A549 (cell line): Measurements from ENCODE around the gene NDUFC2. TPM values are rescaled to one million over a fixed set of nuclear protein-coding genes. Genes with fewer than 3 reads are reported as not detected.
"Not testable (repeated sequence)": the region's sequence is repeated elsewhere in the genome, so short reads cannot be mapped to it uniquely, and the experiment has no call there.

Source experiments
- ATAC-seq, 2 experiments: fragments of 200-7000 bp in 1 of 2; fragments of >200 bp in 1 of 2; cut with Nextera tagmentation in 1 of 2; cut with Tn5 transposase in 1 of 2; 3 replicates each; pipeline versions ENCODE4 v1.8.0 to v1.9.1; 2018 to 2020; ENCODE audit warnings: mild to moderate bottlenecking in 1 of 2, moderate library complexity in 1 of 2
- CTCF ChIA-PET: fragments of 300-600 bp; sonication (Branson Sonifier 250); formaldehyde crosslinking; extraction: SDS; loops from one replicate; lab custom pipeline; 2021; ENCODE audit warnings: antibody characterized with exemption, inconsistent platforms; lab: Yijun Ruan, JAX
- POLR2A ChIA-PET: fragments of 350-600 bp; formaldehyde crosslinking; extraction: SDS; loops from one replicate; lab custom pipeline; 2021; ENCODE audit warnings: antibody characterized with exemption, inconsistent platforms; lab: Yijun Ruan, JAX
- DNase-seq, 2 experiments: peaks; one replicate each; pipeline versions ENCODE4 v3.0.0 to v3.0.0-alpha.2; 2011 to 2016; ENCODE audit warnings: low read depth in 1 of 2, low spot score in 1 of 2
- FAIRE-seq: peaks from 2 replicates; lab custom pipeline; 2011; peaks lifted over from hg19 to GRCh38; lab: Jason Lieb, UNC
- H3K27ac ChIP-seq, 2 experiments: fragments of >200 bp; sonication (Bioruptor Twin); formaldehyde crosslinking; 3 replicates each; pipeline ENCODE4 v1.5.1; 2016 to 2017
- H3K4me1 ChIP-seq: fragments of >200 bp; sonication (Bioruptor Twin); formaldehyde crosslinking; 3 replicates; pipeline ENCODE4 v1.6.1; 2016
- H3K4me2 ChIP-seq: fragments of >200 bp; sonication (Bioruptor Twin); formaldehyde crosslinking; 3 replicates; pipeline ENCODE4 v1.6.1; 2016
- H3K4me3 ChIP-seq: fragments of >200 bp; sonication (Bioruptor Twin); formaldehyde crosslinking; 3 replicates; pipeline ENCODE4 v1.5.1; 2016
- H3K9me3 ChIP-seq: fragments of >200 bp; sonication (Bioruptor Twin); formaldehyde crosslinking; 3 replicates; pipeline ENCODE4 v1.6.1; 2016
- EP300 ChIP-seq, 2 experiments: fragments of >200 bp; sonication (Bioruptor Twin); formaldehyde crosslinking; IDR thresholded peaks; 2 replicates in 1 of 2; 3 replicates in 1 of 2; pipeline ENCODE4 v1.6.1; 2016 to 2017
- FOSL2 ChIP-seq, 2 experiments: fragments of 450-650 bp in 1 of 2; fragments of >200 bp in 1 of 2; sonication (Bioruptor Twin) in 1 of 2; formaldehyde crosslinking; IDR thresholded peaks; 2 replicates each; pipeline versions ENCODE4 v1.5.0 to v1.6.1; 2016 to 2020; ENCODE audit warnings: mild to moderate bottlenecking in 1 of 2, moderate library complexity in 1 of 2
- FOXS1 ChIP-seq: fragments of 250-450 bp; sonication (Bioruptor Pico); IDR thresholded peaks from 2 replicates; pipeline ENCODE4 v1.5.0; 2020; ENCODE audit warnings: mild to moderate bottlenecking, moderate library complexity
- HOXA7 ChIP-seq: fragments of 250-450 bp; sonication (Bioruptor Pico); IDR thresholded peaks from 2 replicates; pipeline ENCODE4 v1.5.0; 2020; ENCODE audit warnings: mild to moderate bottlenecking, moderate library complexity
- HOXB5 ChIP-seq: fragments of 250-450 bp; sonication (Bioruptor Pico); IDR thresholded peaks from 2 replicates; pipeline ENCODE4 v1.5.0; 2020; ENCODE audit warnings: mild to moderate bottlenecking, moderate library complexity
- JUN ChIP-seq, 2 experiments: fragments of >200 bp; sonication (Bioruptor Twin); formaldehyde crosslinking; IDR thresholded peaks; 2 replicates in 1 of 2; 3 replicates in 1 of 2; pipeline ENCODE4 v1.6.1; 2016 to 2017
- JUNB ChIP-seq: fragments of >200 bp; sonication (Bioruptor Twin); formaldehyde crosslinking; IDR thresholded peaks from 2 replicates; pipeline ENCODE4 v1.6.1; 2016
- KDM1A ChIP-seq: fragments of 200-600 bp; sonication (generic); IDR thresholded peaks from 2 replicates; pipeline ENCODE4 v1.6.1; 2016; ENCODE audit warnings: low read depth, mild to moderate bottlenecking
- KDM5A ChIP-seq: fragments of 200-600 bp; sonication (generic); IDR thresholded peaks from 2 replicates; pipeline ENCODE4 v1.6.1; 2016; ENCODE audit warnings: antibody characterized with exemption, mild to moderate bottlenecking
- MAFK ChIP-seq: fragments of 450-650 bp; IDR thresholded peaks from 2 replicates; pipeline ENCODE4 v1.6.1; 2014; ENCODE audit not compliant: partially characterized antibody
- MYC ChIP-seq: IDR thresholded peaks from 2 replicates; pipeline ENCODE4 v1.6.1; 2012; ENCODE audit warnings: mild to moderate bottlenecking, inconsistent platforms, low read length, improper control_type of control experiment, borderline replicate concordance
- NFE2L2 ChIP-seq: fragments of 150-350 bp; conservative IDR thresholded peaks from 2 replicates; pipeline ENCODE4 v1.6.1; 2014; ENCODE audit warnings: low read length
- NPAS2 ChIP-seq: fragments of 250-450 bp; sonication (Bioruptor Pico); IDR thresholded peaks from 2 replicates; pipeline ENCODE4 v1.8.0; 2022; ENCODE audit warnings: mild to moderate bottlenecking, moderate library complexity, borderline replicate concordance
- PHF8 ChIP-seq: fragments of 200-600 bp; sonication (generic); IDR thresholded peaks from 2 replicates; pipeline ENCODE4 v1.6.1; 2016; ENCODE audit warnings: low read depth, mild to moderate bottlenecking, antibody characterized with exemption, moderate library complexity, borderline replicate concordance
- POLR2A ChIP-seq: IDR thresholded peaks from 2 replicates; pipeline ENCODE4 v1.6.1; 2012; ENCODE audit warnings: mild to moderate bottlenecking, low read length
- RFX5 ChIP-seq: fragments of 450-650 bp; IDR thresholded peaks from 2 replicates; pipeline ENCODE4 v1.7.1; 2014; ENCODE audit warnings: antibody characterized with exemption, mild to moderate bottlenecking, moderate library complexity
- SREBF2 ChIP-seq: fragments of 450-650 bp; IDR thresholded peaks from 2 replicates; pipeline ENCODE4 v1.6.1; 2014; ENCODE audit warnings: mild to moderate bottlenecking, moderate library complexity
- TFCP2L1 ChIP-seq: fragments of 250-450 bp; sonication (Bioruptor Pico); IDR thresholded peaks from 2 replicates; pipeline ENCODE4 v1.5.0; 2021; ENCODE audit warnings: mild to moderate bottlenecking
- ZSCAN20 ChIP-seq: fragments of 250-450 bp; sonication (Bioruptor Pico); IDR thresholded peaks from 2 replicates; pipeline ENCODE4 v1.8.0; 2022; ENCODE audit warnings: mild to moderate bottlenecking, moderate library complexity
- WGBS: methylation state at CpG from one replicate; pipeline ENCODE4 v1.1.6; 2017; ENCODE audit errors: missing lambda C conversion rate; 5-methylcytosine and 5-hydroxymethylcytosine counted together
- polyA plus RNA-seq, 4 experiments: library from polyadenylated mRNA; depleted of rRNA in 3 of 4; stranded (reverse); fragments of >200 nt; fragmentation: RNase III in 1 of 4; extraction: RNeasy Plus Mini Kit Qiagen cat#74134 plus additional on column Dnase treatment in 1 of 4; gene quantifications; 2 replicates in 3 of 4; 3 replicates in 1 of 4; pipeline ENCODE4 v1.2.3, GENCODE V29; 2011 to 2017
- TF ChIP-seq, protein P1 (sequence below): fragments of >200 bp; sonication (Bioruptor Twin); formaldehyde crosslinking; IDR thresholded peaks from 2 replicates; pipeline ENCODE4 v1.6.1; 2016
- TF ChIP-seq, protein P2 (sequence below): IDR thresholded peaks from 2 replicates; pipeline ENCODE4 v1.6.1; 2012; ENCODE audit warnings: low read depth, borderline replicate concordance
- TF ChIP-seq, protein P3 (sequence below): IDR thresholded peaks from 2 replicates; pipeline ENCODE4 v1.6.1; 2012

The NDUFC2 gene
- polyA plus RNA-seq, 2 of the 4 experiments (the other 2 are of a cell fraction), result 148 to 277 TPM

DNA sequence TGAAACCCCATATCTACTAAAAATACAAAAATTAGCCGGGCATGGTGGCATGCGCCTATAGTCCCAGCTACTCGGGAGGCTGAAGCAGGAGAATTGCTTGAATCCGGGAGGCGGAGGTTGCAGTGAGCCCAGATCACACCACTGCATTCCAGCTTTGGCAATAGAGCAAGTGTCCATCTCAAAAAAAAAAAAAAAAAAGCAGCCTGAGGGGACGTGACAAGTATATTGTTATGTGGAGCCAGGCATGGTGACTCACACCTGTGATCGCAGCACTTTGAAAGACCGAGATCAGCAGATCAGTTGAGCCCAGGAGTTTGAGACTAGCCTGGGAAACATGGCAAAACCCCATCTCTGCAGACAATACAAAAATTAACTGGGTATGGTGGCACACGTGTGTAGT lies 51.2 kb downstream of the NDUFC2 start:
- FAIRE-seq; H3K4me3 ChIP-seq; H3K9me3 ChIP-seq; POLR2A ChIA-PET; TF ChIP-seq FOSL2 (IDR thresholded peaks at IDR 0.05): not testable (repeated sequence)
- peak overlapping the region in 1 of 2 experiments; percentile 15; a peak in 1 of 6 replicates for H3K27ac ChIP-seq
- DNase-seq, result peak in 1 of 2 experiments; percentile 62
- TF ChIP-seq MAFK, result peak; percentile 8
- TF ChIP-seq FOSL2 (CRISPR knock-in tag; IDR thresholded peaks at IDR 0.05), result peak; percentile 36; the same call in 1 of the 2 replicates
- H3K4me1 ChIP-seq, result peaks cover 34% of the 10 kb centered on the region
- CTCF ChIA-PET, result interaction anchor here (0.6 to 2.2 kb wide), 3 partner anchors 17 to 537 kb away, joined by 3 to 7 read pairs (median 7); no protein-coding TSS in a partner anchor
- ATAC-seq, result peak; percentile 64 to 81; a peak in 5 of 6 replicates
- 47% methylated on average over 9 of the region's 9 CpGs for WGBS
- H3K4me2 ChIP-seq, result peak overlapping the region; percentile 38

DNA sequence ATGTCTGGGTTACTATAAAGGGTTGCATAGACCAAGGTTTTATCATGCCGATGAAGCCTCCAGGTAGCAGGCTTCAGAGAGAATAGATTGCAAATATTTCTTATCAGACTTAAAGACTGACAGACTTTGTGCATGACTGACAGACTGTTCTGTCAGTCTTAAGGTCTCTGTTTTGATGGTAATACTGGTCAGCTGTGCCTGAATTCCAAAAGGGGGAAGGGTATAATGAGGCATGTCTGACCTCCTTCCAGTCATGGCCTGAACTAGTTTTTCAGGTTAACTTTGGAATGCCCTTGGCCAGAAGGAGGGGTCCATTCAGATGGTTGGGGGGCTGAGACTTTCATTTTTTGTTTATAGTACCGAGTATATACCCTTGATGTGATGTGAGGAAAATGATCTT lies 51.9 kb downstream of the NDUFC2 start:
- H3K27ac ChIP-seq, result peak overlapping the region in 1 of 2 experiments; percentile 10; a peak in 1 of 6 replicates
- H3K9me3 ChIP-seq, result no peaks in the 10 kb centered on the region
- peaks cover 30% of the 10 kb centered on the region for H3K4me1 ChIP-seq
- no peak for FAIRE-seq
- ChIA-PET CTCF (interaction anchor here (1.1 to 2.1 kb wide), 3 partner anchors 18 to 31 kb away, joined by 4 to 7 read pairs (median 4); no protein-coding TSS in a partner anchor), POLR2A (no interaction called here)
- no peak overlapping the region for H3K4me3 ChIP-seq
- no peak for ATAC-seq
- no peak for DNase-seq
- TF ChIP-seq FOXS1 (CRISPR knock-in tag), result no peak
- TF ChIP-seq TFCP2L1, result no peak
- TF ChIP-seq EP300 (IDR thresholded peaks at IDR 0.05), result no peak
- no peak for TF ChIP-seq JUNB
- TF ChIP-seq ZSCAN20 (CRISPR knock-in tag), result no peak
- no peak for TF ChIP-seq POLR2A
- no peak for TF ChIP-seq SREBF2
- TF ChIP-seq HOXA7 (CRISPR knock-in tag), result no peak
- no peak for TF ChIP-seq JUN (IDR thresholded peaks at IDR 0.05)
- TF ChIP-seq, protein P1, sequence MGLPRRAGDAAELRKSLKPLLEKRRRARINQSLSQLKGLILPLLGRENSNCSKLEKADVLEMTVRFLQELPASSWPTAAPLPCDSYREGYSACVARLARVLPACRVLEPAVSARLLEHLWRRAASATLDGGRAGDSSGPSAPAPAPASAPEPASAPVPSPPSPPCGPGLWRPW, result no peak
- TF ChIP-seq NFE2L2, result no peak
- no peak for TF ChIP-seq NPAS2 (CRISPR knock-in tag)
- no peak for TF ChIP-seq KDM1A
- TF ChIP-seq KDM5A, result no peak
- no peak for TF ChIP-seq RFX5
- TF ChIP-seq, protein P2, sequence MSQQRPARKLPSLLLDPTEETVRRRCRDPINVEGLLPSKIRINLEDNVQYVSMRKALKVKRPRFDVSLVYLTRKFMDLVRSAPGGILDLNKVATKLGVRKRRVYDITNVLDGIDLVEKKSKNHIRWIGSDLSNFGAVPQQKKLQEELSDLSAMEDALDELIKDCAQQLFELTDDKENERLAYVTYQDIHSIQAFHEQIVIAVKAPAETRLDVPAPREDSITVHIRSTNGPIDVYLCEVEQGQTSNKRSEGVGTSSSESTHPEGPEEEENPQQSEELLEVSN, result no peak
- TF ChIP-seq HOXB5 (CRISPR knock-in tag), result no peak
- TF ChIP-seq, protein P3, sequence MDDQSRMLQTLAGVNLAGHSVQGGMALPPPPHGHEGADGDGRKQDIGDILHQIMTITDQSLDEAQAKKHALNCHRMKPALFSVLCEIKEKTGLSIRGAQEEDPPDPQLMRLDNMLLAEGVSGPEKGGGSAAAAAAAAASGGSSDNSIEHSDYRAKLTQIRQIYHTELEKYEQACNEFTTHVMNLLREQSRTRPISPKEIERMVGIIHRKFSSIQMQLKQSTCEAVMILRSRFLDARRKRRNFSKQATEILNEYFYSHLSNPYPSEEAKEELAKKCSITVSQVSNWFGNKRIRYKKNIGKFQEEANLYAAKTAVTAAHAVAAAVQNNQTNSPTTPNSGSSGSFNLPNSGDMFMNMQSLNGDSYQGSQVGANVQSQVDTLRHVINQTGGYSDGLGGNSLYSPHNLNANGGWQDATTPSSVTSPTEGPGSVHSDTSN, result no peak
- WGBS, result 73% methylated on average over 2 of the region's 2 CpGs
- no peak overlapping the region; the same call in 2 of the 3 replicates for H3K4me2 ChIP-seq

DNA sequence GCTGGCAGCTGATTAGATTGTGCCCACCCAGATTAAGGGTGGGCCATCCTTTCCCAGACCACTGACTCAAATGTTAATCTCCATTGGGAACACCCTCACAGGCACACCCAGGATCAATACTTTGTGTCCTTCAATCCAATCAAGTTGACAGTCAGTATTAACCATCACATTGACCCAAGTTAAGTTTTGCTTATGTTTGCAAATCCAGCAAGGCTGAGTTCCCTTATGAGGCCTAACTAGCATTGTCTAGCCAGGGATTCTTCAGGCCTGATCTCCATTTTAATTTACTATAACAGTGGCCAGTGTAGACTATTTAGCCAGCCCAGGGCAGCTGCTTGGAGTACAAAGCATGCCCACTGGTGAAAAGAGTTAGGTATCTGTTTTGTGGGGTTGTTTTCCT lies 54.3 kb downstream of the NDUFC2 start:
- no peak for ATAC-seq
- H3K27ac ChIP-seq, result no peak overlapping the region
- CTCF ChIA-PET, result no interaction called here
- TF ChIP-seq MYC, result no peak
- TF ChIP-seq HOXA7 (CRISPR knock-in tag), result no peak
- TF ChIP-seq PHF8, result no peak
- TF ChIP-seq, all 56 proteins: peak for 0
- Histone ChIP-seq H3K4me1 (peaks cover 19% of the 10 kb centered on the region), H3K4me3 (no peak overlapping the region), H3K9me3 (no peaks in the 10 kb centered on the region), H3K4me2 (no peak overlapping the region)
- POLR2A ChIA-PET, result no interaction called here
- no peak for FAIRE-seq
- DNase-seq, result no peak
